ENCODE measurements around the gene LMO1.
A peak's percentile ranks its signal among the peaks of the same experiment; 100 is the strongest.

Gene LMO1

GRCh38 chr11:8202516-8203413, 60.9 kb downstream of the LMO1 start:
- no peak for DNase-seq

GRCh38 chr11:8201644-8202365, 61.9 kb downstream of the LMO1 start:
- no peak for DNase-seq

- no peak for DNase-seq
Measured at GRCh38 chr11:8199676-8200075, 64.0 kb downstream of the LMO1 start.

GRCh38 chr11:8196749-8197148, 66.9 kb downstream of the LMO1 start:
- no peak for DNase-seq

GRCh38 chr11:8194956-8195355, 68.7 kb downstream of the LMO1 start:
- DNase-seq: no peak

- no peak for DNase-seq
Measured at GRCh38 chr11:8192896-8193209, 70.8 kb downstream of the LMO1 start.

GRCh38 chr11:8192016-8192895, 71.4 kb downstream of the LMO1 start:
- peak; percentile 36 for DNase-seq

- no peak for DNase-seq
Measured at GRCh38 chr11:8190431-8190830, 73.2 kb downstream of the LMO1 start.

- no peak for DNase-seq
Measured at GRCh38 chr11:8186429-8186828, 77.2 kb downstream of the LMO1 start.

- DNase-seq: no peak
Measured at GRCh38 chr11:8183111-8183510, 80.6 kb downstream of the LMO1 start.

GRCh38 chr11:8180469-8180868, 83.2 kb downstream of the LMO1 start:
- DNase-seq: no peak

GRCh38 chr11:8178297-8178696, 85.4 kb downstream of the LMO1 start:
- DNase-seq: no peak

- DNase-seq: no peak
Measured at GRCh38 chr11:8177136-8177535, 86.5 kb downstream of the LMO1 start.

Measured in NCI-H774 (cell line).